Osteoblast (primary cell): ENCODE measurements around the gene TULP4. TPM values are rescaled to one million over a fixed set of nuclear protein-coding genes. Genes with fewer than 3 reads are reported as not detected.

ENCODE experiments used
- DNase-seq: peaks from one replicate; pipeline ENCODE4 v3.0.0; 2011; ENCODE audit warnings: low spot score, mixed read lengths; ENCODE audit not compliant: insufficient read length; ENCODE audit errors: missing footprints
- H2AFZ ChIP-seq: 2 replicates; pipeline ENCODE4 v1.6.0; 2011; ENCODE audit warnings: mild to moderate bottlenecking, low read length
- H3K27ac ChIP-seq: 2 replicates; pipeline ENCODE4 v1.5.1; 2011; ENCODE audit warnings: mild to moderate bottlenecking, low read depth, low read length, moderate library complexity
- H3K27me3 ChIP-seq: 2 replicates; pipeline ENCODE4 v1.6.0; 2012; ENCODE audit warnings: mild to moderate bottlenecking, control low read depth, inconsistent platforms, low read length, moderate library complexity; ENCODE audit not compliant: insufficient read depth
- H3K36me3 ChIP-seq: 2 replicates; pipeline ENCODE4 v1.5.1; 2011; ENCODE audit warnings: mild to moderate bottlenecking, low read length, control low read depth, moderate library complexity; ENCODE audit not compliant: insufficient read depth
- H3K4me1 ChIP-seq: 2 replicates; pipeline ENCODE4 v1.5.1; 2011; ENCODE audit warnings: mild to moderate bottlenecking, low read length, control low read depth, moderate library complexity; ENCODE audit not compliant: insufficient read depth
- H3K4me2 ChIP-seq: 2 replicates; pipeline ENCODE4 v1.6.0; 2011; ENCODE audit warnings: mild to moderate bottlenecking, low read length; ENCODE audit not compliant: insufficient read depth
- H3K4me3 ChIP-seq: fragments of 200-600 bp; sonication (generic); 3 replicates; pipeline ENCODE4 v1.5.1; 2012; ENCODE audit warnings: mild to moderate bottlenecking, low read length, inconsistent platforms; ENCODE audit not compliant: insufficient read depth
- H3K79me2 ChIP-seq: 2 replicates; pipeline ENCODE4 v1.6.0; 2012; ENCODE audit warnings: mild to moderate bottlenecking, low read length, control low read depth, inconsistent platforms; ENCODE audit not compliant: insufficient read depth
- H3K9me3 ChIP-seq: 2 replicates; pipeline ENCODE4 v1.5.1; 2011; ENCODE audit warnings: low read depth, low read length, control low read depth
- H4K20me1 ChIP-seq: 2 replicates; pipeline ENCODE4 v1.6.0; 2012; ENCODE audit warnings: mild to moderate bottlenecking, low read length, control low read depth; ENCODE audit not compliant: insufficient read depth
- CTCF ChIP-seq: IDR thresholded peaks from 2 replicates; pipeline ENCODE4 v1.5.1; 2011; ENCODE audit warnings: mild to moderate bottlenecking, low read depth, low read length, moderate library complexity; ENCODE audit errors: extremely low read depth
- total RNA-seq: library from RNA; depleted of rRNA; stranded (reverse); fragments of >200 nt; gene quantifications from 2 replicates; pipeline ENCODE4 v1.2.3, GENCODE V29; 2012

Gene TULP4
- total RNA-seq, 1 donor: 172 TPM

- Histone ChIP-seq H3K79me2 (no peaks in the 10 kb centered on the region), H2AFZ (no peak overlapping the region), H3K27me3 (peaks cover 18% of the 10 kb centered on the region), H3K9me3 (no peaks in the 10 kb centered on the region), H3K27ac (no peak overlapping the region), H3K4me3 (no peak overlapping the region), H3K4me1 (peaks cover 12% of the 10 kb centered on the region), H4K20me1 (no peaks in the 10 kb centered on the region), H3K36me3 (no peaks in the 10 kb centered on the region), H3K4me2 (no peak overlapping the region)
- TF ChIP-seq CTCF: no peak
- no peak for DNase-seq
These were observed 204.8 kb downstream of the TULP4 start for GRCh38 chr6:158517038-158517437.

- peak; percentile 29 for DNase-seq
- no peak for TF ChIP-seq CTCF
- Histone ChIP-seq H3K79me2 (no peaks in the 10 kb centered on the region), H3K36me3 (no peaks in the 10 kb centered on the region), H4K20me1 (no peaks in the 10 kb centered on the region), H3K9me3 (no peaks in the 10 kb centered on the region), H3K4me2 (peak overlapping the region; percentile 87), H3K4me3 (no peak overlapping the region), H3K4me1 (peaks cover 12% of the 10 kb centered on the region), H3K27ac (no peak overlapping the region), H3K27me3 (peaks cover 18% of the 10 kb centered on the region), H2AFZ (no peak overlapping the region)
These were observed 205.3 kb downstream of the TULP4 start for GRCh38 chr6:158517581-158517980.

GRCh38 chr6:158518191-158519127 lies 206.2 kb downstream of the TULP4 start:
- peak; percentile 95 for DNase-seq
- Histone ChIP-seq H3K27ac (no peak overlapping the region), H3K4me3 (peak overlapping the region; percentile 63), H4K20me1 (no peaks in the 10 kb centered on the region), H3K9me3 (no peaks in the 10 kb centered on the region), H3K4me2 (peak overlapping the region; percentile 87), H3K4me1 (peaks cover 12% of the 10 kb centered on the region), H2AFZ (peak overlapping the region; percentile 72), H3K79me2 (no peaks in the 10 kb centered on the region), H3K27me3 (peaks cover 18% of the 10 kb centered on the region), H3K36me3 (no peaks in the 10 kb centered on the region)
- TF ChIP-seq CTCF: peak; percentile 68

GRCh38 chr6:158519300-158519699 lies 207.0 kb downstream of the TULP4 start:
- no peaks in the 10 kb centered on the region for H4K20me1 ChIP-seq
- no peak for DNase-seq
- H3K36me3 ChIP-seq: no peaks in the 10 kb centered on the region
- H3K9me3 ChIP-seq: no peaks in the 10 kb centered on the region
- H3K79me2 ChIP-seq: no peaks in the 10 kb centered on the region
- H3K27me3 ChIP-seq: peaks cover 18% of the 10 kb centered on the region
- H3K27ac ChIP-seq: no peak overlapping the region
- TF ChIP-seq CTCF: no peak
- H3K4me3 ChIP-seq: no peak overlapping the region
- H2AFZ ChIP-seq: no peak overlapping the region
- peaks cover 12% of the 10 kb centered on the region for H3K4me1 ChIP-seq
- no peak overlapping the region for H3K4me2 ChIP-seq
